HG03565 (cell line): ENCODE measurements around the gene TTC27.
A peak's percentile ranks its signal among the peaks of the same experiment; 100 is the strongest.
"Not testable (repeated sequence)": the region's sequence is repeated elsewhere in the genome, so short reads cannot be mapped to it uniquely, and the experiment has no call there.

ENCODE experiments used
- ATAC-seq: cut with Tn5 transposase; IDR thresholded peaks from one replicate; pipeline ENCODE4 v1.9.1; 2021; ENCODE audit warnings: mild to moderate bottlenecking, moderate library complexity; ENCODE audit not compliant: unreplicated experiment

Gene TTC27

GRCh38 chr2:32844253-32844652 lies 216.4 kb downstream of the TTC27 start:
- no peak for ATAC-seq

GRCh38 chr2:32846274-32846673 lies 218.4 kb downstream of the TTC27 start:
- not testable (repeated sequence) for ATAC-seq

GRCh38 chr2:32847734-32848133 lies 219.9 kb downstream of the TTC27 start:
- no peak for ATAC-seq

- no peak for ATAC-seq
Measured at GRCh38 chr2:32849456-32850194, 221.8 kb downstream of the TTC27 start.

- no peak for ATAC-seq
Measured at GRCh38 chr2:32851777-32852439, 224.1 kb downstream of the TTC27 start.

- no peak for ATAC-seq
Measured at GRCh38 chr2:32852856-32853255, 225.0 kb downstream of the TTC27 start.

- ATAC-seq, result no peak
Measured at GRCh38 chr2:32856891-32857290, 229.0 kb downstream of the TTC27 start.

- ATAC-seq, result no peak
Measured at GRCh38 chr2:32858713-32859112, 230.9 kb downstream of the TTC27 start.

- no peak for ATAC-seq
Measured at GRCh38 chr2:32860385-32860784, 232.5 kb downstream of the TTC27 start.

- no peak for ATAC-seq
Measured at GRCh38 chr2:32862269-32863055, 234.6 kb downstream of the TTC27 start.

- ATAC-seq, result no peak
Measured at GRCh38 chr2:32863326-32863725, 235.5 kb downstream of the TTC27 start.

- ATAC-seq, result no peak
Measured at GRCh38 chr2:32863803-32864202, 236.0 kb downstream of the TTC27 start.

- no peak for ATAC-seq
Measured at GRCh38 chr2:32864334-32865111, 236.7 kb downstream of the TTC27 start.

GRCh38 chr2:32865399-32866068 lies 237.7 kb downstream of the TTC27 start:
- ATAC-seq, result peak; percentile 67

GRCh38 chr2:32866462-32866861 lies 238.6 kb downstream of the TTC27 start:
- ATAC-seq, result not testable (repeated sequence)
